Measurements from ENCODE around the gene PAPPA2.
"Not testable (repeated sequence)": the region's sequence is repeated elsewhere in the genome, so short reads cannot be mapped to it uniquely, and the experiment has no call there.

Gene PAPPA2

GRCh38 chr1:176605176-176605575, 142.2 kb downstream of the PAPPA2 start:
- DNase-seq, result no peak

DNA sequence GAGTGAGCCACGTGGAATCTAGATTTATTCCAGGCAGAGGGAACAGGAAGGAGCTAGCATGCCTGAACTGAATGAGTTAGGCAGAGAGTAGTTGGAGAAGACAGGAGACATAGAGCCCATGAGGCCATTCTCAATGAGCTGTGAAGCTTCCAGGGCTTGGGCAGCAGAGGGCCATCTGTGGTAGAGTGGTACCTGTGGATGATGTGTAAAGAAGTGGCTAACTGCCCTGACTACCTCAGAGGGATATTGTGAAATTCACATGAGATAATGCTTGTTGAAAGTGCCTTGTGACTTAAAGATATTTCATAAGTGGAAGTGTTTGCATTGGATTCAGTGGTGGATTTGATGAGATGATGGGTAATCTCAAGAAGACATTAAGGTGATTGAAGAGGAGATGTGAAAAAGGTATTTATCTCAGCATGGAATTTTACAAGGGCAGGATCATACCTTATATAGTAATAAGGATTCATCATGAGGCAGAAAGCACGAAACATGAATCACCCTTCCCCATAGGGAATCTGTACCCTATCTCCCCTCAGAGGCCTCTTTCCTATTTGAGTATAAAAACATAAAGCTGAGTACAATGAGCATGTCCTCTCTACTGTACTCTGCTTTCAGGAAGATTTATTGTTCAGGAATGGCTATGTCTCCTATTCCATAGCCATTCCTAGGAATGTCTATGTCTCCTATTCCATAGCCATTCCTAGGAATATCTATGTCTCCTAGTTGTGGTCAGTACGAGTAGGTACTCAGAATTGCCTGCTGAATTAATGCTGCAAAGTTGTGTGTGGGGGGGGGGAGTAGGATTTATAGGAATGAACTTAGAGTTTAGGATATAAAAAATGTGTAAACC, 146.8 kb downstream of the PAPPA2 start:
- DNase-seq, result no peak

- no peak for DNase-seq
These were observed 149.8 kb downstream of the PAPPA2 start for GRCh38 chr1:176612791-176613190.

- DNase-seq, result no peak
These were observed 154.9 kb downstream of the PAPPA2 start for GRCh38 chr1:176617881-176618280.

- no peak for DNase-seq
These were observed 156.3 kb downstream of the PAPPA2 start for GRCh38 chr1:176619261-176619660.

GRCh38 chr1:176625365-176625764, 162.4 kb downstream of the PAPPA2 start:
- DNase-seq, result no peak

DNA sequence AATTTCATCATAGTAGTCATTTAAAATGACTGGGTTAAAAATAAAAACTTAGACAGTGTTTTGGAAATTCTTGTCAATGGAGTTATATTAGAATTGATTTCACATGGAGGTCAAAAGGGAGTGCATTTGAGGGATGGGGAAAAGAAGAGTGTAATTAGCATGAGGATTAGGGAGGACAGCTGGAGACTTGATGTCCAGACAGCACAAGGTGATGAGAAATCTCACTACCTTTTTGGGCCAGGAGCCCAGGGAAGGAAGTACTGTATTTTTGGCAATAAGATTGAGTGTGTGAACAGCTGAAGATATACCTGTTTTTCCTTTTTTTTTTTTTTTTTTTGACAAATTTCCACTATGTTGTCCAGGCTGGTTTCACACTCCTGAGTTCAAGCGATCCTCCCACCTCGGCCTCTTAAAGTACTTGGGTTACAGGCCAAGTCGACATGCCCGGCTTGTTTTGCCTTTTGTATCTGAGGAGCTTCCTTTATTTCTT, 163.6 kb downstream of the PAPPA2 start:
- no peak for DNase-seq

DNA sequence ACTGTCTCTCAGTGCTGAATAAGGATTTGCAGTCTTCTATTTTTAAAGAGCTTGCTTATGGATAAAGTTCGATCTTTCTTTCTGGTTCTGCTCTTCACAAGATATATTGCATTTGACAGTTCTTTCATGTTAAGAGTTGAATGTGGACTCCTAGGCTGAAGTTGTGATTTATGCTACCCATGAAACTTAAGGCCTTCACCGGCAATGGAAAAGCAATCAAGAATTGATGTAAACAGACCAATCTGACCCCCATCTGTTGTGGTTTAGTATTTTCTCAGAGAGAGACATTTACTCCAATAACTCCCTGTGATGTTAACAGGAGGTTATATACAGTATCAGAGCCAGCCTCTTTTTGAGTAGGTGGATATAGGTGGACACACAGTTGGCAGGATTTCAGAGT, 165.8 kb downstream of the PAPPA2 start:
- no peak for DNase-seq

- not testable (repeated sequence) for DNase-seq
These were observed 171.8 kb downstream of the PAPPA2 start for GRCh38 chr1:176634733-176635132.

- DNase-seq, result no peak
These were observed 175.9 kb downstream of the PAPPA2 start for GRCh38 chr1:176638713-176639526.

DNA sequence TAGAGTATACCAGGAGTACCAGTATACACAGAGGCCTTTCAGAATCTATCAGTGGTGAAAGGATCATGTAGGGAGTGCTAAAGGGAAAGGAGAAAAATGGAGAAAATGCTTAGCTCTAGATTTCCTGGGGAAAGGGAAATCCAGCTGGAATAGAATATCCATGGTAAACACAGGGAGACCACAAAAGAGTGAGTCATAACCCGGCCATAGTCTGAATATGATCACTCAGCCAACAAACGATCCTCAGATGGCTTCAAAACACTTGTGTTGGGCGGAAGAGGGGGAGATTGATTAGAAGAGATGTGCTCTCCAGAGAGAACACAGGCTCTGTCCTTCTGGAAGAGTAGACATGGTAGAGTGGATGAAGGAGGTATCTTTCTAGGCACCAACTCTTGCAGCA, 180.6 kb downstream of the PAPPA2 start:
- DNase-seq, result no peak

DNA sequence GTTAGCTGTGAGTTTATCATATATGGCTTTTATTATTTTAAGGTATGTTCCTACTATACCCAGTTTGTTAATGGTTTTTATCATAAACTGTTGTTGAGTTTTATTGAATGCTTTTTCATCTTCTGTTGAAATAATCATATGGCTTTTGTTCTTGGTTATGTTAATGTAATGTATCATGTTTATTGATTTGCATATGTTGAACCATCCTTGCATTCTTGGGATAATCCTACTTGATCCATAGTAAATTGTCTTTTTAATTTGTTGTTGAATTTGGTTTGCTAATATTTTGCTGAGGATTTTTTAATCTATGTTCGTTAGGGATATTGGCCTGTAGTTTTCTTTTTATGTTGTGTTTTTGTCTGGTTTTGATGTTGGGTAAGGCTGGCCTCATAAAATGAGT, 185.6 kb downstream of the PAPPA2 start:
- DNase-seq, result no peak

DNA sequence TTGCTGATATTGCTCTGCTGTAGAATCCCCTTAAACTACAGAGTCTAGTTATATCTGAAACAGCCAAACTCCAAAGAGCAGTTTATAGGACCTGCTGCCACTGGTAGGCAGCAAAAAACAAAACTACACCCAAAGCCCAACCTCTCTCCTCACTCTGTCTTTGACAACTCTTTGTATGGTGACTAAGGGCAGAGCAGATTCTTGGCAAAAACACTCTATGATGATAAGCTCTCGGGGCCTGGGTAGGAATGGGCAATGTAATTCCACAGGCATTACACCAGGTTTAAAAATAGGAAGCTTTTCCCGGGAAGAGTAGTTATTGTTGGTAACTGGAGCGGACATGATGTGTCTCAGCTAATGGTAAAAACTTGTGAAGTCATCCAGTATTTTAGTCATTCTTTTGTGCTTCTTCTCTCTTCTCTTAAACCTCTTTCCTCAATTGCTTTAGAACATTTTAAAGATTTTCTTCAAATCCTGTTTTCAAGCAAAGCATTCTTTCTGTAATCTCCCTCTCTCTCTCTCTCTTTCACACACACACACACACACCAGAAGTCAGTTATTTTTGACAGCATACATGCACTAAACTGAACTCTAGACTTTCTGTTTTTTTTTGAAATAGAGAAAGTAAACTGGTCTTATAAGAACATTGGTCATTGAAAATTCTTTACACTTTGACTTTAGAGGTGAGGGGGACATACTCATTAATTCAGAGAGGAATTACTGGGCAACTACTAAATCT, 193.5 kb downstream of the PAPPA2 start:
- no peak for DNase-seq

DNA sequence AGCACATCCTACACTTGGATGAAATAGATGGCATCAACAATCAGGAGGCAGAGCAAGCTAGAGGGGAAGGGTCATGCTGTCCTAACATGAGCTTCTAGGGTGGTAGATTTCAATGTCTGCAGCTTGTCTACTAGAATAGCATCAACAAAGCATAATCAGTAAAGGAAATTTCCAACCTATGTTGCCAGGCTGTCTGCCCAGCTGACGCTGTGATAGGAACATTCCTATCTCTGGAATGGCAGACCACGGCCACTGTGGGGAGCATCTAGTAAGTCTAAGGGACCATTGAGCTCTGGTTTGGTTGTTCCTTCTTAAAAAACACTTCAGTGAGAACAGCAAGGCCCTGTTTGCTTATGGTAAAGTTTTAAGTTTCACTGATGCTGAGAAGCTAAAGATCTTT, 206.8 kb downstream of the PAPPA2 start:
- DNase-seq, result no peak

- no peak for DNase-seq
These were observed 207.9 kb downstream of the PAPPA2 start for GRCh38 chr1:176670853-176671252.

DNA sequence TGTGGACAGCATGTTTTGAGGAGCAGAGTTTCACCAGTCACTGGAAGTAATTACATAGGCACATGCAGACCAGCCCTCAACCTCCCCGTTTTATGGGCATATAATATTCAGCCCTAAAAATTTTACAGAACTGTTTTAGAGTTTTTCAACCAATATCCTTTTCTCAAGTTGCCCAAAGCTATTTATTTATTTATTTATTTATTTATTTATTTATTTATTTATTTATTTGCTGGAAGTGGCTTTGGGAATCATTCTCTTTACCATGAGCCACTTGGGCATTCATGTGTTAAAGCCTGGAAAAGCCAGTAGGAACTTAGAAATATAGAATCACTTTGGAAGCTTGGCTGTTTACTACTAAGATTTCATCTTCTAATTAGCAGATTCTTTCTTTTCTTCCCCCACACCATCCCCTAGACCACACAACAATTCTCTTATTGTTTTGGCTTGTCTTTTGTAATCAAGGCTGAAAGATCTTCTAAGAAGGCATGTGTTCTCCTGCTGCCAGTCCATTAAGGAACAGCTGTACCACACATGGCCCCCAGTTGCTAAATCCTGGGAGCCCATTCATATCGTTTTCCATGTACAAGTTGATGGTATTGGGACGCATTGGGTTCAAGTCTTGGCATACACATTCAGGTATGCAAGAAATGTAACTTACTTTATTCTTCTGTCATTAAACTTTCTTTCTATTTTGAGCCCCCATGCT, 220.0 kb downstream of the PAPPA2 start:
- DNase-seq, result no peak

GRCh38 chr1:176691251-176692228, 228.6 kb downstream of the PAPPA2 start:
- peak; percentile 86 for DNase-seq

DNA sequence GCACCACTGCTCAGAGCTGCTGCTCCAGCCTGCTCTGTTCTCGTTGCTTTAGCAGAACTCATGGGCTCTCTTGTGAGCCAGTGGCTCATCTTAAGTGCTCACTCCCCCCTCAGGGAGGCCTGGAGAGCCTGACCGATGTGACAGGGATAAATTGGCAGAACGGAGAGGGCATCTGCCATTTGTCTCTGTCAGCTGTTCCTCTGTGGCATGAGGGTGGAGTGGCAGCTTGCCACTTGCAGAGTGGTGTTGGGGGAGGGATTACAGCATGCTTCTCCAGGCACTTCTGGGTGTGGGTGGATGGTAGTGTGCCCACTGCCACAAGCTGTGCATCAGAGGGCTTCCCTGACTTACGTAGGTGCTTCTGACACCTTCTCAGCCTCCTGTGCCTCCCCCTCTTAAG, 229.5 kb downstream of the PAPPA2 start:
- no peak for DNase-seq

DNA sequence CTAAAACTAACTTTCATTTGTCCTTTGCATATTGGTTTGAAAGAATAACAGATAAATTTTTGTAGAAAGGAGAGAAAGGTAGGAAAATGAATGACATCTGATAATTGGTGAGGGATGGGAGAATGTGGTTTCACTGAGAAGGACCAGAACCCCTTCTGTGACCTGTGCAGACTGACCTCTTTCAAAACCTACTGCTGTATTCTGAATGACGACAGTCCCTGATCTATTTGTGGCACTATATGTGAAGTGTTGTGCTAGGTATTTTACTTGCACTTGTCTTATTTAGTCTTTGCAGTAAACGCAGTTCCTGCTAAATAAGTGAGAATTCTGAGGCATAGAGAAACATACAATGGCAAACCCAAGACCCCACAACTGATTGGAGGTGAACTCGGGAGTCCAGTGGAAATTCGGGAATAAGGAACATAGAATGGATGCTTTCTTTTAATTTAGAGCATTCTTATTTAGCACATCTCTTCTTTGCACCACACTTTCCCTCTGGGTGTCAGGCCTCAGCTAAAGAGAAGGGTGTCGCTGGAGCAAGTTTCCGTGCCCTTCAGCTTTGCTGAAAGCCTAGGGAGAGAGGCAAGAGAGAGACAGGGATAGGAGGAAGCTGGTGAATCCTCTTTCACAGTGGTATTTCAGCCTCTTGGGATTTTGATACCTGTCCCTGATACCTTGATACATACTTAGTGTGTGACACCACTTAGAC, 230.2 kb downstream of the PAPPA2 start:
- DNase-seq, result no peak

DNA sequence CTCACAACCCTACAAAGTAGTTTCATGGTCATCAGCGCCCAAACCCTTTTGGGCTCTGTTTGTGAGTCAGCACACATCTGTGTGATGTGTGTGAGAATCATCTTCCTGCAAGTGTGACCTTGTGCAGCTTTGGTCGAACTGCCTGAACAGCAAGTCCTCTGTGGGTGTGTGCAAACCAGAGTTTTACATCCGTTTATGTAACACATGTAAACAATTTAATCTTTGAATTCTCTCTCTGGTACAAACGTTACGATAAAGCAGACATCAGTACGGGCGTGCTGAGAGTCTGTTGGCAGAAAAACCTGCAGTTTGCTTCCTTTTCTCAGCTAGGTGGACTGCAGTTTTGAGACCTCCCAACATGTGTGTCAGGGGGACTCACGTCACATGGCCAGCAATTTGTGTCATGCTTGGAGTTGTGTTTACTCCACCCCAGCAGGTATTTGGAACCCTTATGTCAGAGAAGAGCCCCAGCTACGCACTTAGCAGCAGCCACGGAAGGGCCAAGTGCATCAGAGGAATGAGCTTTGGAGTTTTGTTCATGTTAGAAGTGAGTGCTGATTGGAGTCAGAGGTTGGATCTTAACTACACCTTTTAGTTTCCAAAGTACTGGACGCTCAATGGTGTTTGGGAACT, 230.8 kb downstream of the PAPPA2 start:
- DNase-seq, result no peak
